HG02588 (cell line): ENCODE results near the gene TAF1C.
"Not testable (repeated sequence)": the region's sequence is repeated elsewhere in the genome, so short reads cannot be mapped to it uniquely, and the experiment has no call there.

ENCODE experiments used
- ATAC-seq: cut with Tn5 transposase; IDR thresholded peaks from one replicate; pipeline ENCODE4 v1.9.1; 2021; ENCODE audit warnings: mild to moderate bottlenecking, moderate library complexity; ENCODE audit not compliant: unreplicated experiment

Gene TAF1C

GRCh38 chr16:84186685-84187437 is at the start of gene TAF1C:
Gene TAF1C (minus strand): TSS chr16:84187057. CDS start chr16:84184988, 2,069 bp downstream.
- peak; percentile 94 for ATAC-seq

- ATAC-seq = no peak
Measured at GRCh38 chr16:84234321-84235241, 47.7 kb upstream of the TAF1C start.

- ATAC-seq = no peak
Measured at GRCh38 chr16:84233748-84234147, 46.9 kb upstream of the TAF1C start.

GRCh38 chr16:84232969-84233368 is 46.1 kb upstream of the TAF1C start:
- no peak for ATAC-seq

- ATAC-seq = no peak
Measured at GRCh38 chr16:84232060-84232459, 45.2 kb upstream of the TAF1C start.

- ATAC-seq = no peak
Measured at GRCh38 chr16:84229471-84229870, 42.6 kb upstream of the TAF1C start.

GRCh38 chr16:84228256-84228838 is 41.5 kb upstream of the TAF1C start:
- no peak for ATAC-seq

- ATAC-seq = no peak
Measured at GRCh38 chr16:84227548-84227947, 40.7 kb upstream of the TAF1C start.

- ATAC-seq = no peak
Measured at GRCh38 chr16:84226026-84226425, 39.2 kb upstream of the TAF1C start.

GRCh38 chr16:84225571-84225970 is 38.7 kb upstream of the TAF1C start:
- ATAC-seq = no peak

- no peak for ATAC-seq
Measured at GRCh38 chr16:84225126-84225525, 38.3 kb upstream of the TAF1C start.

GRCh38 chr16:84224554-84224953 is 37.7 kb upstream of the TAF1C start:
- no peak for ATAC-seq

- ATAC-seq = no peak
Measured at GRCh38 chr16:84223456-84223855, 36.6 kb upstream of the TAF1C start.

- no peak for ATAC-seq
Measured at GRCh38 chr16:84220851-84221250, 34.0 kb upstream of the TAF1C start.

GRCh38 chr16:84218956-84219355 is 32.1 kb upstream of the TAF1C start:
- ATAC-seq = no peak

GRCh38 chr16:84218176-84218823 is 31.4 kb upstream of the TAF1C start:
- ATAC-seq = no peak

GRCh38 chr16:84216144-84216543 is 29.3 kb upstream of the TAF1C start:
- ATAC-seq = not testable (repeated sequence)

- no peak for ATAC-seq
Measured at GRCh38 chr16:84215531-84215930, 28.7 kb upstream of the TAF1C start.

GRCh38 chr16:84214451-84215066 is 27.7 kb upstream of the TAF1C start:
- no peak for ATAC-seq

- no peak for ATAC-seq
Measured at GRCh38 chr16:84212631-84213030, 25.8 kb upstream of the TAF1C start.

GRCh38 chr16:84212154-84212553 is 25.3 kb upstream of the TAF1C start:
- ATAC-seq = no peak
